HEK293T (cell line): ENCODE results near the gene CASTOR2.
"Not testable (repeated sequence)": the region's sequence is repeated elsewhere in the genome, so short reads cannot be mapped to it uniquely, and the experiment has no call there.

Experiments
- ARNT ChIP-seq: fragments of 450-650 bp; IDR thresholded peaks from 2 replicates; pipeline ENCODE4 v1.6.1; 2017; ENCODE audit warnings: mild to moderate bottlenecking
- FOXK2 ChIP-seq: fragments of 450-650 bp; IDR thresholded peaks from 2 replicates; pipeline ENCODE4 v1.6.1; 2016; ENCODE audit warnings: mild to moderate bottlenecking
- FOXM1 ChIP-seq: fragments of 450-650 bp; IDR thresholded peaks from 2 replicates; pipeline ENCODE4 v1.6.1; 2017; ENCODE audit warnings: mild to moderate bottlenecking, borderline replicate concordance
- HDGF ChIP-seq: fragments of 450-650 bp; IDR thresholded peaks from 2 replicates; pipeline ENCODE4 v1.6.1; 2017; ENCODE audit warnings: antibody characterized with exemption, borderline replicate concordance
- NFRKB ChIP-seq: fragments of 450-650 bp; IDR thresholded peaks from 2 replicates; pipeline ENCODE4 v1.6.1; 2016; ENCODE audit warnings: mild to moderate bottlenecking, moderate library complexity
- PKNOX1 ChIP-seq: fragments of 450-650 bp; IDR thresholded peaks from 2 replicates; pipeline ENCODE4 v1.6.1; 2016
- SP1 ChIP-seq: fragments of 450-650 bp; IDR thresholded peaks from 2 replicates; pipeline ENCODE4 v1.6.1; 2017
- SUZ12 ChIP-seq: fragments of 450-650 bp; IDR thresholded peaks from 2 replicates; pipeline ENCODE4 v1.6.1; 2016; ENCODE audit warnings: mild to moderate bottlenecking
- TARDBP ChIP-seq: fragments of 450-650 bp; IDR thresholded peaks from 2 replicates; pipeline ENCODE4 v1.6.1; 2016
- ZNF384 ChIP-seq: fragments of 450-650 bp; IDR thresholded peaks from 2 replicates; pipeline ENCODE4 v1.6.1; 2016

GRCh38 chr7:74958328-74958727 lies 6.2 kb upstream of the CASTOR2 start:
- TF ChIP-seq NFRKB, FOXM1, FOXK2, SP1, SUZ12, ZNF384, TARDBP, HDGF, PKNOX1, ARNT: not testable (repeated sequence)
